Kidney (tissue), 14 donors: ENCODE results near the gene NGDN. TPM values are rescaled to one million over a fixed set of nuclear protein-coding genes. Genes with fewer than 3 reads are reported as not detected.
"Not testable (repeated sequence)": the region's sequence is repeated elsewhere in the genome, so short reads cannot be mapped to it uniquely, and the experiment has no call there.

Experiments
- DNase-seq, 5 donors: peaks; one replicate each; pipeline ENCODE4 v3.0.0-alpha.2; 2013 to 2020
- FAIRE-seq: peaks from 2 replicates; lab custom pipeline; 2012; peaks lifted over from hg19 to GRCh38; lab: Jason Lieb, UNC
- H3K27ac ChIP-seq, 2 donors: one replicate each; pipeline ENCODE4 v1.7.0; 2013; ENCODE audit warnings: low read depth in 2 of 2, low read length in 2 of 2, inconsistent platforms in 1 of 2
- H3K27me3 ChIP-seq: one replicate; pipeline ENCODE4 v1.7.1; 2013; ENCODE audit warnings: low read length, inconsistent platforms; ENCODE audit not compliant: control insufficient read depth, insufficient read depth
- H3K36me3 ChIP-seq, 3 donors: one replicate each; pipeline versions ENCODE4 v1.7.0 to v1.7.1; 2013; ENCODE audit warnings: low read length in 3 of 3, control low read depth in 1 of 3, inconsistent platforms in 1 of 3; ENCODE audit not compliant: insufficient read depth in 3 of 3, control insufficient read depth in 2 of 3
- H3K4me1 ChIP-seq, 3 donors: one replicate each; pipeline versions ENCODE4 v1.7.0 to v1.7.1; 2013; ENCODE audit warnings: low read length in 3 of 3, inconsistent platforms in 1 of 3, low read depth in 1 of 3; ENCODE audit not compliant: control insufficient read depth in 2 of 3, insufficient read depth in 2 of 3
- H3K4me3 ChIP-seq, 3 donors: one replicate each; pipeline versions ENCODE4 v1.7.0 to v1.8.1; 2013; ENCODE audit warnings: low read length in 3 of 3, control low read depth in 1 of 3, inconsistent platforms in 1 of 3
- H3K9ac ChIP-seq, 3 donors: one replicate each; pipeline versions ENCODE4 v1.7.0 to v1.7.1; 2013; ENCODE audit warnings: low read length in 3 of 3, control low read depth in 1 of 3, inconsistent platforms in 1 of 3
- H3K9me3 ChIP-seq, 3 donors: one replicate each; pipeline versions ENCODE4 v1.7.0 to v1.7.1; 2013; ENCODE audit warnings: low read length in 3 of 3, control low read depth in 1 of 3, inconsistent platforms in 1 of 3; ENCODE audit not compliant: control insufficient read depth in 2 of 3, insufficient read depth in 1 of 3
- intact Hi-C: fragments of 100-400 bp; cut with DNase I; formaldehyde crosslinking; loops from one replicate; pipeline ENCODE4 v1.11.1; 2022
- polyA plus RNA-seq: library from polyadenylated mRNA; stranded (reverse); fragments of 350-450 nt; fragmentation: Illumina TruSeq; extraction: RNeasy Lipid Tissue Mini Kit (QIAGEN cat#74804); gene quantifications from one replicate; pipeline ENCODE4 v1.2.3, GENCODE V29; 2014; ENCODE audit warnings: low read depth, low replicate concordance; ENCODE audit not compliant: insufficient read depth
- total RNA-seq: library from RNA; stranded (reverse); fragmentation: NEBNext Ultra II Directional; extraction: Animal tissue kit (Norgen Biotek cat#: 25700); gene quantifications from one replicate; pipeline ENCODE4 v1.2.1, GENCODE V29; 2021
- TF ChIP-seq, protein P1 (sequence below): IDR thresholded peaks from 3 replicates; pipeline ENCODE4 v1.5.1; 2012; ENCODE audit warnings: mild to moderate bottlenecking, moderate library complexity, borderline replicate concordance; ENCODE audit not compliant: insufficient read depth; ENCODE audit errors: extremely low read depth
- donor health status: control.
- donor health status: control.
- donor health status: control.
- donor health status: control.
- donor health status: control.
- donor health status: DM: yes; HTN: yes; CAD: no.
- donor health status: Normal renal cell carcinoma (clear cell type).

The NGDN gene
- total and polyA plus RNA-seq, 2 donors from 2014 or later = 35.6 to 37.6 TPM

DNA sequence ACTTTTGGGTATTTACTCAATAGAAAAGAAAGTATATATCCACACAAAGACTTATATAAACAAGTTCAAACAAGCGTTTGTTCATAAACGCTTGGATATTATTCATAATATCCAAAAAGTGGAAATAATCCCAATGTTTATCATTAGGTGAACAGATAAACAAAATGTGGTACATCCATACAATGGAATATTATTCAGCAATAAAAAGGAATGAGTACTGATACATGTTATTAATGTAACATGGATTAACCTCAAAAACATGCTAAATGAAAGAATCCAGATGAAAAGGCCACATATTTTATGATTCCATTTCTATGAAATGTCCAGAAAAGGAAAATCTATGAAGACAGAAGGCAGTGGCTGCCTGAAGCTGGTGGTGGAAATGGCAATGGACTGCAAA is 17.3 kb upstream of the NGDN start:
- H3K9me3 ChIP-seq = no peaks in the 10 kb centered on the region
- no peak overlapping the region for H3K4me3 ChIP-seq
- intact Hi-C loops = no loop called here
- DNase-seq (no peak), FAIRE-seq (no peak)
- H3K4me1 ChIP-seq = peaks cover 0 to 5% (median 0%) of the 10 kb centered on the region in 3 donors
- no peaks in the 10 kb centered on the region for H3K27me3 ChIP-seq
- TF ChIP-seq, protein P1, sequence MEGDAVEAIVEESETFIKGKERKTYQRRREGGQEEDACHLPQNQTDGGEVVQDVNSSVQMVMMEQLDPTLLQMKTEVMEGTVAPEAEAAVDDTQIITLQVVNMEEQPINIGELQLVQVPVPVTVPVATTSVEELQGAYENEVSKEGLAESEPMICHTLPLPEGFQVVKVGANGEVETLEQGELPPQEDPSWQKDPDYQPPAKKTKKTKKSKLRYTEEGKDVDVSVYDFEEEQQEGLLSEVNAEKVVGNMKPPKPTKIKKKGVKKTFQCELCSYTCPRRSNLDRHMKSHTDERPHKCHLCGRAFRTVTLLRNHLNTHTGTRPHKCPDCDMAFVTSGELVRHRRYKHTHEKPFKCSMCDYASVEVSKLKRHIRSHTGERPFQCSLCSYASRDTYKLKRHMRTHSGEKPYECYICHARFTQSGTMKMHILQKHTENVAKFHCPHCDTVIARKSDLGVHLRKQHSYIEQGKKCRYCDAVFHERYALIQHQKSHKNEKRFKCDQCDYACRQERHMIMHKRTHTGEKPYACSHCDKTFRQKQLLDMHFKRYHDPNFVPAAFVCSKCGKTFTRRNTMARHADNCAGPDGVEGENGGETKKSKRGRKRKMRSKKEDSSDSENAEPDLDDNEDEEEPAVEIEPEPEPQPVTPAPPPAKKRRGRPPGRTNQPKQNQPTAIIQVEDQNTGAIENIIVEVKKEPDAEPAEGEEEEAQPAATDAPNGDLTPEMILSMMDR = no peak
- no peaks in the 10 kb centered on the region for H3K36me3 ChIP-seq
- no peak overlapping the region for H3K9ac ChIP-seq
- H3K27ac ChIP-seq = no peak overlapping the region

DNA sequence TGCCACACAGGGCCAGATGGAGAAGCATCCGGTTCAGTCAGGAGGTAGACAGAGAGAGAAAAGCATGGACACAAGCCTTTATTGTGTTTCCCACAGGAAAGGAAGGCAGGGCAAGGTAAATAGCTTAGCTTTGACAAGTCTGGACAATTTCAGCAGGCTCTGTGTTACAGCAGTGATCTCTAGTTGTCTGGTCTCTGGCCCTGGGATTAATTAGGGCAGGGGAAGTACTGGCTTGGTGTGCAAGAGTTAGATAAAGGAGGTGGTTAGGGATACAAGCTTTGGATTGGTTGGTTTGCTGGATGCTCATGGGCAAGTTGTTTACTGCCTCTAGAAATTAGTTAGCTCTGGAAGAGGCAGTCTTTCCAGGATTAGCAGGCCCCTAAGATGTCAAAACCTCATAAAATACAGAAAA is 15.1 kb upstream of the NGDN start:
- Histone ChIP-seq H3K36me3 (no peaks in the 10 kb centered on the region), H3K4me3 (no peak overlapping the region), H3K4me1 (no peaks in the 10 kb centered on the region), H3K9ac (no peak overlapping the region), H3K27me3 (no peaks in the 10 kb centered on the region), H3K27ac (no peak overlapping the region), H3K9me3 (no peaks in the 10 kb centered on the region)
- no peak for DNase-seq
- intact Hi-C loops = no loop called here
- no peak for FAIRE-seq
- TF ChIP-seq, protein P1 = no peak

DNA sequence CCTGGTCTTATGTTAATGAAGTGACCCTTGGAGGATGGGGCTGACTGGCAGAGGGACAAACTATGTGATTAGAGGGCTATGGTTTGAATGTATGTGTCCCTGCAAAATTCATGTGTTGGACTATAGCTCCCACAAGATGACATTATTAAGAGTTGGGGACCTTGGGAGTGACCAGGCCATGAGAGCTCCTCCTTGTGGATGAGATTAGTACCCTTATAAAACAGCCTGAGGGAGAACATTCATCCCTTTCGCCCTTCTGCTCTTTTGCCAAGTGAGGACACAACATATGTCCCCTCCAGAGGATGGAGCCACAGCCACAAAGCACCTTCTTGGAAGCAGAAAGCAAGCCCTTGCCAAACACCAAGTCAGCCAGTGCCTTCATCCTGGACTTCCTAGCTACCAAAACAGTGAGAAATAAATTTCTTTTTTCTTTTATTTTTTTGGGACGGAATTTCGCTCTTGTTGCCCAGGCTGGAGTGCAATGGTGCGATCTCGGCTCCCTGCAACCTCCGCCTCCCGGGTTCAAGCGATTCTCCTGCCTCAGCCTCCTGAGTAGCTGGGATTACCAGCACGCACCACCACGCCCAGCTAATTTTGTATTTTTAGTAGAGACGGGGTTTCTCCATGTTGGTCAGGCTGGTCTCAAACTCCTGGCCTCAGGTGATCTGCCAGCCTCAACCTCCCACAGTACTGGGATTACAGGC is 12.5 kb upstream of the NGDN start:
- H3K9me3 ChIP-seq, FAIRE-seq, H3K36me3 ChIP-seq, H3K27ac ChIP-seq, H3K4me1 ChIP-seq, H3K4me3 ChIP-seq, H3K27me3 ChIP-seq, H3K9ac ChIP-seq, intact Hi-C loops: not testable (repeated sequence)
- DNase-seq = peak in 1 of 5 donors; percentile 33
- TF ChIP-seq, protein P1 = peak; percentile 16
